ENCODE measurements around the gene CHPT1.

The CHPT1 gene

DNA sequence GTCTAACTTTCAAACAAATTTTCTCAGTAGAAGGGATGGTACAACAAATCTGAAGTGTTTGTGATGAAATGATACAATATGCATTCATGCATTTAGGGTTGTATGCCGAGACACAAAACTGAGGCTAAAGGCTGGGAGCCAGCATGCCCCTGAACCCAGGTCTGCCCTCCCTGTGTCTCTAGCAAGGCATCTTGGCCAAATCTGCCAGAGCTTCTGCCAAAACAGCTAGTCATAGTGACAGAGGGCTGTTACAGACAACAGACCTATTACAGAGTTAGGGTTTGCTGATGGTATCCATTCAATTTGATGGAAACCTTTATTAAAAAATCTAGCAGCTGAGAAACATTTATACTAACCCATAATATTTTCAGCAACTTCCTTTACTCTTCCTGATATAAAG is 11.3 kb upstream of the CHPT1 start:
- DNase-seq: no peak

DNA sequence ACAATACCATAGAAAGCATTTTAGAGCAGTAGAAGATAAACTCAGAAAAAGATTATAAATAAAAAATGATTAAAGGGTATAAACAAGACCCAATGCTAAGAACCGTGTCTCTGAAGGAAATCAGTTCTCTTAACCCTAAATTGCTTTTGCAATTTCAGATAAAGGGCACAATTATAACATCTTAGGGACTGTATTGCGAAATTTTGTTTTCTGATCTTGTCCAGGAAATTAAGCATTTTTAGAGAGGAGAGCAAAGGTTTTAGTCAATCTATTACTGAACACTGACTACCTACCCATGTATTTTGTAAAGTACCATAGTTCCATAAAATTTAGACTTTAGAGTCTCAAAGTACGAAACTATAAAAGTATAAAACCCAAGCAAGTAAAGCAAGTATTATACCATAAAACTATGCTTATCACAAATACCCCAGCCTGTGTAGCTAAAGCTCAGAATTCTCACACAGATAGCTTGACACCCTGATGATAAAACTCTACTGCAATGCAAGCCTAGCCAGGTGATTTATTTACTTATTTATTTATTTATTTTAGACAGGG is 6.8 kb upstream of the CHPT1 start:
- DNase-seq: no peak

GRCh38 chr12:101691503-101692096 is 5.8 kb upstream of the CHPT1 start:
- no peak for DNase-seq

GRCh38 chr12:101694297-101694848 is 3.1 kb upstream of the CHPT1 start:
- DNase-seq: no peak

GRCh38 chr12:101694986-101695385 is 2.5 kb upstream of the CHPT1 start:
- no peak for DNase-seq

DNA sequence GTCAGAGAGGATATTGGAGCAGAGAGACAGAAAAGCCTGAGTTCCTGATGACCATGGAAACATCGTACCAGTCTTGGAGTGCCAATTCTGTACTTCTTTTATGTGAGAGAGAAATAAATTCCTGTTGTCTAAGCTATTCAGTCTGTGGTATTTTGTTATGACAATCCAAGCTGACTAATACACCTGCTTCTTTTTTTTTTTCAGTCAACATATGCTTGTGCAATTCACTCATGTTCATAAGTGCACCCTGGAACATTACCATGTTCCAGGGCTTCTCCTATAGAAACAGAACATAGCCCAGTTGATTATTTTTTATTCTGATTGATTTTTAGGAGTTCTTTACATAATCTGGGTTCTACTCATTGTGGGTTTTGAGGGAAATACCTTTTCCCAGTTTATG is 1.7 kb upstream of the CHPT1 start:
- no peak for DNase-seq

DNA sequence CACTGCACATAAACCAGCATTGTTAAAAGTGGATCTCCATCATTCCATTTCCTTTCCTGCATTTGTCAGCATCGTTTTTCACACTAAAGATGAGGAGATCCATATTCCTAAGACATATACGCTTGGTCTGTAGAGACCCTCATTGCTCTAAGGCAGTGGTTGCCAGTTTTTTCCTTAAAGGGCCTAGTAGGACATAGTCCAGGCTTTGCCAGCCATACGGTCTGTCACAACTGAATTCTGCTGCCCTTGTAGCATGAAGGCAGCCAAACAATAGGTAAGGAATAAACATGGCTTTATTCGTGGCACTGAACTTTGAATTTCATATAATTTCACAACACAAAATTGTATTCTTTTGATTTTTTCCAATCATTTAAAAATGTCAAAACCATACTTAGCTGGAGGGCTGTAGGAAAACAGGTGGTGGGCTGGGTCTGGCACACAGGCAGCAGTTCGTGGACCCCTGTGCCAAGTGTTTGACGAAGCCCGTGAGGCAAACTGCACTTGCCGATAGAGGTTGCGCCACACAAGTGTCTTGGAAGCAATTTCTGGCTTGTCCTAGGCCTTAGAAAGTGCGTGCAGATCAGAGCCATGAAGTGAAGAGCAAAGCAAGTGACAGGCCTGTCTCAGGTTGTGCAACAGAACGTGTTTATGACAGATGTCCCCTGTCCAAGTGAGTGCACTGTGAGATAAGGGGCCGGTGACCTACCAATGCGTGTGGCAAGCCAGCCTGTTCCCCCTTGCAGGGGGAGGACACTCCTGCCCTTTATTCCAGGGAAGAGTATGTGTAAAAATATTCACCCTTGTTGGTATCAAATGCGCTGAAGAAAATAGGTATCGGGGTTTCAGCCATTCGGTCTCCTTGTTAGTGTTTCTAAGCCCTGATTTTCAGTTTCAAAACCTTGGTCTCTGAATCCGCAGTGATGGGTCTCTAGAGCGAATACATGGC is 916 bp upstream of the CHPT1 start:
- DNase-seq: no peak

DNA sequence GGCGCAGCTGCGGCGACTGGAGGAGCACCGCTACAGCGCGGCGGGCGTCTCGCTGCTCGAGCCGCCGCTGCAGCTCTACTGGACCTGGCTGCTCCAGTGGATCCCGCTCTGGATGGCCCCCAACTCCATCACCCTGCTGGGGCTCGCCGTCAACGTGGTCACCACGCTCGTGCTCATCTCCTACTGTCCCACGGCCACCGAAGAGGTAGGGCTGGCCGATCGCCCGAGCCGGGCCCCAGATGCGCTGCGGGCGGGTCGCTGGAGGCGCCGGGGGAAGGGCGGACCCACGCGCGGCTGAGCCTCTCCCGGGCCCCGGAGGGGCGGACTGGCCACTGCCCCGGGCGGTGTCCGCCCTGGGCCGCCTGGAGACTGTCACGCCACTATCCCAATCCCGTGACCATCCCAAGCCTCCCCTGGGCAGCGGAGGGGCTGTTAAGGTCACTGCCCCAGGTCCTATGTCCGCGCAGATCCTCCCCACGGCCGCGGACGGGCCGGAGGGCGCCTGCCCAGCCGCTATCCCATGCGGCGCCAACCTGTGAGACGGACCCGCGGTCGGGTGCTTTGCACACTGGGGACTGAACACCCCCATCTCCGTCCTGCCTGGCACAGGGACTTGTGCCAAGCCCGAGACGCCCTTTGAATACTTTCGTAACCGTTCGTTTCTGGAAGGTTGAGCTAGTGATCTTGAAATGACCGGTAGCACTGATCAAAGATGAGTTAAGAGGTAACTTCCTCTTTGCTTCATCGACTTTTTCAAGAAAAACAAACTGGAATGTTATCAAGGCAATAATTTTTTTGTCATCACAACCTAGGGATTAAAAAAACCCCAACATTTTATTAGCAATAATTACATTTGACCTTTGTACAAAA is 725 bp downstream of the CHPT1 start:
- no peak for DNase-seq

GRCh38 chr12:101698800-101699347 is 1.4 kb downstream of the CHPT1 start:
- DNase-seq: no peak

- DNase-seq: no peak
Measured at GRCh38 chr12:101700299-101700820, 2.9 kb downstream of the CHPT1 start.

DNA sequence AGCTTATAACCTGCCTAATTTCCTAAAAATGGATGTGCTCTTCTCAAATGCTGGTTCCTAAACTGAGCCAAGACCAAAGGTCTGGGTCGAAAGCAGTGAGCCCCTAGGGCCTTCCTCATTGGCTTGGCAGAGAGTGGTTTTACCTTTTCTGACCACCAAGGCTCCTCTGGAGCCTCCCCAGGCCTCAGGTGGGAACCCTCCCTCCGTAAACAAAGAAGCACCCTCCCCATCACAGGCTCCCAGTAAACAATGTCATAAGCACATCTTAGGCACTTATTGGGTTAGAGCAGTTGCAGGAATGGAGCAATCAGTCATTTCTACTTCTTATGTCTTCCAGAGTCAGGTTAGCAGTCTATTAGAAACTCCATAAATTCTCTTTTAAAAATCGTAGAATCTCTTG is 6.0 kb downstream of the CHPT1 start:
- no peak for DNase-seq

DNA sequence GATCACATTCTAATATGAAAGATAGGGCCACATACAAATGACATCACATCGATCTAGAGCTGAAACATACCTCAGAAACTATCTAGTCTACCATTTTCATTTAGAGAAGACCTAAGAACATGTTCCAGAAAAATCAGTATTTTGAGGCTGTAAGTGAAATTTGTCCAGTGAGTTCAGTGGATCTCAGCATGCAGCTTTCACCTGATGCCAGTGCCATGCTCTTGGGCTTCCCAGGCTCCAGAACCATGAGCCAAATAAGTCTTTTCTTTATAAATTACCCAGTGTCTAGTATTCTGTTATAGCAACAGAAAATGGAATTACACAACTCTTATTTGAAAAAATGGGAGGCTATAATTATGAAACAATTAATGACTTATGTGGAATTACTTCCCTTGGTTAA is 9.0 kb downstream of the CHPT1 start:
- no peak for DNase-seq

GRCh38 chr12:101707131-101707782 is 9.8 kb downstream of the CHPT1 start:
- no peak for DNase-seq

DNA sequence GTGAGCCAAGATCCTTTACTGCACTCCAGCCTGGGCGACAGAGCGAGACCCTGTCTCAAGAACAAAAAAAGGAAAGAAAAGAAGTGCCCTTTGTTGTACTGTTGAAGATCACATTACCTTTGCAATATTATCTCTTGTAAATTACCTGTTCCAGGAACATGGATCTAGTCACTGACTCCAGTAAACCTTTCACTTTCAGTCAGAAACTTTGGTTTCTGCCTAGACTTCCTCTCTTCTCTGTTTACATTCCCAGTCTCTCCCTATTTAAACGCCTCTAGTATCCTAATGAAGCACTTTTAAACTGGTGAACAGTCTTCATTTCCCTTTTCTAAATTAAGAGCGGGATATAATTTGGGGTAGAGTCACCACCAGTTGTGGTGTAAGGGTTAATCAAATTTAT is 12.8 kb downstream of the CHPT1 start:
- DNase-seq: no peak

DNA sequence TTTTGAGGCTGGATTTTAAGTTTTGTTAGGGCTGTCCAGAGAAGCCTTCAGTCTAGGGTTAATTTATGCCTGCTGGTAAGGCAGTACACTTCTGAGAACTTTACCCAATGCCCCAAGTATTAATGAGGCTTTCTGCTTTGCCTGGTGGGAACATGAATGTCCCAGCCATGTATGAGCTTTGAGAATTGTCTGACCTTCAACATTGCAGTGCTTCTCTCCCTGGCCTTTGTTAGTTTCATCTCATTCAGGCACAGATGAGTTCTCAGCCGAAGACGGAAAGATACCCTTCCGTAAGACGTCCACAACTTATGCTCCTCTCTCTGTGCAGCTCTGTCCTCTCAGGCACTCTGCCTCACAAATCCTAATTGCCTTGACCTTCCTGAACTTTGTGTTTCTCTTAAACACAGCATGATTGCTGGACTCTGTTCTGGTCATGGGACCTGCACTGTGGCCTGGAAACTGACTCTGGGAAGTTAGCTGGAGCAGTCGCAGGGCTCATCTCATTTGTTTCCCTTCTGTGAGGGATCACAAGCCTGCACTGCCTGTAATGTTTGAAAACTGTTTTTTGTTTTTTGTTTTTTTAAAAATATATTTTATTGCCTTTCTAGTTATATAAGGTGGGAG is 15.7 kb downstream of the CHPT1 start:
- DNase-seq: no peak

DNA sequence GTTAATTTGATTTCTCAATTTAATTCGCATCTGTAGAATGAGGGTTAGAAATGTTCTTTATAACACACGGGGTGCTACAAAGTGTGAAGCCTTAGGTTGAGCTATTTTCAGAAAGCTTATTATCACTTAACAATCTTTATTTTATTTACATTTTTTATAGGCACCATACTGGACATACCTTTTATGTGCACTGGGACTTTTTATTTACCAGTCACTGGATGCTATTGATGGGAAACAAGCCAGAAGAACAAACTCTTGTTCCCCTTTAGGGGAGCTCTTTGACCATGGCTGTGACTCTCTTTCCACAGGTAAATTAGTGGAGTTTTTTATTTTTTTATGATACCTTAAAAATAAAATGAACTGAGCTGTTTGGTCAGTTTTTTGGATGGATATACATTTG is 16.5 kb downstream of the CHPT1 start:
- DNase-seq: no peak

DNA sequence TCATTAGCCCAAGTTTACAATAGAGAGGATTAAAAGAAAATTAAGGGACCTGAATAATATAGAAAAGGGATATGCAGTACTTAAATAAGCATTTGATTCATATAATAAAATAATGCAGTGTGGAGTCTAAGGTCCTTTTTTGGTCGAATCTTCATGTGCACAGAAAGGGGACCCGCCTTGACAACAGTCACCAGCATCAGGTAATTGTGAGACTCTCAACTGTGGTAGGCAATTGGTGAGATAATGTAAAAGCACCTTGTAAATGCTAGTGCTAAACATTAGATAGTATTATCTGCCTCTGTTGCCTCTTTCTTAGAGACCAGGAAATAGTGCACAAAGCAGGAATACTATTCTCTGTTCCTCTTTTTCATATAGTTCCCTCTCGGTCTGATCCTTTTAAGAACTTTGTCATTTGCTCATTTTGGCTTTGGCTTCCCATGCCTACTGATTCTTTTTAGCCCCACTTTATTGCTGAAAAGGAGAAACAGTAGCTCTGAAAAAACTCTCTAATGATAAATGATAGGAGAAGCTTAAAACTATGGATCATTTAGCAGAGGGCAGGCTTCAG is 17.5 kb downstream of the CHPT1 start:
- no peak for DNase-seq

DNA sequence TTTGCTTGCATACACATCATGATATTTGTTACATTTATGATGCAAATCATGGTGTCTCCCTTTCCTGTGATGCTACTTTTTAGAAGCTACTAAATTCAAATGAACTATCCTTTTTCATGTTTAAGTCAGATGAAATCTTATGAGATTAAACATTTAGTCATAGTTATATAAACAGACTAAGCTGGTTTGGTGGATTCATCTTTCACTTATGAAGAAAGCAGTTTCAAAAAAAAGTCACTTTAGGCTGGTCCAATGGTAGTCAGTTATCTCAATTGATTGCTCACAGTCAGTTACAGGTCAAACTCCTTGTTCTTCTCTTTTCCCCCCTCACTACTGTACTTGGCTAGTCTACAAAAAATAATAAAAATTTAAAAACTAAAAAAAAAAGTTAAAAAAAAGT is 22.1 kb downstream of the CHPT1 start:
- no peak for DNase-seq

GRCh38 chr12:101720118-101720517 is 22.7 kb downstream of the CHPT1 start:
- DNase-seq: no peak

- DNase-seq: no peak
Measured at GRCh38 chr12:101722392-101722791, 25.0 kb downstream of the CHPT1 start.

- no peak for DNase-seq
Measured at GRCh38 chr12:101727098-101727497, 29.7 kb downstream of the CHPT1 start.

Data from NCI-H2227 treated with DMSO at 0.1 percent for 48 hours (cell line).